Measurements from ENCODE around the gene ANKRD6.

The ANKRD6 gene

GRCh38 chr6:89566930-89567629, 134.1 kb downstream of the ANKRD6 start:
- no peak for DNase-seq

GRCh38 chr6:89567630-89568390, 134.9 kb downstream of the ANKRD6 start:
- no peak for DNase-seq

DNA sequence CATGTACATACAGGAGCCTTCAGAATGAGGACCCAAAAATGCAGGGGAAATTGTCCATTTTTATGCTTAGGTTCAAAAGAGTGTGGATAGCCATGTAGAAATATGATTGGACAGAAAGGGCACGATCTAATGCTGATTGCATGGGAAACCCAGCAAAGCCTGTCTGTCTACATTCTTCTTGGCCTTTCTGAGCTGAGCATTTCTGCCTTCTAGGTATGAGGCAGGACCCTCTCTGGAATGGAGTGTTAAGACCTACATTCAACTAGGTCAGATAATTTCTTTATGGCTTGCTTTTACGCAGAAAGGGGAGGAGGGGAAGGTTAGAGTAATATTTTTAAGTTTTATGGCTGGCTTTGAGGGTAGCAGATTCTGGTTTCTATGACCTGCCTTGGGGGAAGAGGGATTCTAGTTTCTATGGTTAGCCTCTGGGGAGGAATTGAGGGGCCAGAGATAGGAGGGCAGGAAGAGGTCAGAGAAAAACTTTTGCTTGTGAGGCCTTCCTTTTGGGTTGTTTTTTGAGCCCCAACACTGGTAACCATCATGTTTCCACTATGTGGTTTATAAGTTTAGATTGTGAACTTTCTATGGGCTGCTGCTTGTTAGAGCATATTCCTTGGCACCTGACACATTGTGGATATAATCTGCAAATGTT, 142.1 kb downstream of the ANKRD6 start:
- DNase-seq: no peak

GRCh38 chr6:89575562-89575960, 142.6 kb downstream of the ANKRD6 start:
- no peak for DNase-seq

- no peak for DNase-seq
Observed at GRCh38 chr6:89580997-89581666, 148.2 kb downstream of the ANKRD6 start.

DNA sequence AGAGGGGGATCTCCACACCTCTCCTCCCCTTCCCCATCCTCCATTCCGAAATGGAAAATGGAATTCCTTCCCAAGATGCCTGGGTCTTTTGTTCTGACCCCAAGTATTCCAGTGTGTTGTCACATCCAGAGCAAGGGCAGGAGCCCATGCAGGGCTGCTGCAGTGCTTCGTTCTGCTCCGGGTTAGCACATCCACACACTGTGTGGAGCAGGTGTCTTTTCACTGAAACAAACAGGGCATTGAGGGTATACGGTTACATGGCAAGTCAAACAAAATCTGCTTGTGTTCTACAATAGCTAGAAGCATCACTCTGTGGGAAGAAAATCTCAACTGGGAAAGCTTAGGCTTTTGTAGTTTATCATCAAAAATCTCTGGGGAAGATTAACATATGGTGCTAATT, 148.7 kb downstream of the ANKRD6 start:
- DNase-seq: no peak

- DNase-seq: no peak
Observed at GRCh38 chr6:89582669-89583325, 149.8 kb downstream of the ANKRD6 start.

- DNase-seq: no peak
Observed at GRCh38 chr6:89583559-89583958, 150.6 kb downstream of the ANKRD6 start.

GRCh38 chr6:89584539-89584938, 151.6 kb downstream of the ANKRD6 start:
- DNase-seq: no peak

GRCh38 chr6:89585154-89585553, 152.2 kb downstream of the ANKRD6 start:
- no peak for DNase-seq

GRCh38 chr6:89589297-89590025, 156.5 kb downstream of the ANKRD6 start:
- no peak for DNase-seq

GRCh38 chr6:89590133-89590532, 157.2 kb downstream of the ANKRD6 start:
- no peak for DNase-seq

DNA sequence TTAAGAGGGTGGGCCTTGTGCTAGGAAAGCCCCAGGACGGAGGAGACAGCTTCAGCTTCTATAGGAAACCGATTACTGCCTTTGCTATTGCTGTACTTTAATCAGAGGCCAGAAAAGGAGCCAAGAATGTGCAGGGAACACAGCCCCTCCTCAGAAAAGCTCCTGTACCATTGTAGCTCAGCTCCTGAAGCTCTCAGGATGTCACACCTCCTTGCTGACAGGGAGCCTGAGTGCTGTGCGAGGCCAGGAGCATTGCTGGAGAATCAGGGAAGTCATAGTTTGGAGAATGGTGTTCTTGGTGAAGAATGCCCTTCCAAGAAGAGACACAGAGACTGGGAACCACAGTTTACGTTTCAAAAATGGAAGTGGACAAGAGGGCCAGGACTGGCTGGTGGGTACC, 158.8 kb downstream of the ANKRD6 start:
- DNase-seq: no peak

DNA sequence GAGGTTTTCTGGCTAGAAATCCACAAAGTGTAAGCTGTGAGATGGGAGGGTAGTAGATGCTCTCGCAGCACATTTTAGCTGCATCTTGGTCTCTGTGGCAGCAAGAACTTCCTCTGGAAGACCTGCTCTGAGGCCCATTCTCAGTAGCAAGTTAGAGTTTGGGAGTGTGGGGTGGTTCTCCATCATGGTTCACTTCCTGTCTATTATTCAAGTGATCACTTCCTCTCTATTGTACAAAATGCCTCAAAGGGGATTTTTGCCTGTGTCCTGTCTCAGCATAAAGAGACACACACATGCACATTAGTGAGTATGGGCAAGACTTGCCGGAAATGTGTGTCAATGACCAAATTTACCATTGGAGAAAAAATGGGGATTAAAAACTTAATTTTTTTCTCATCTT, 163.1 kb downstream of the ANKRD6 start:
- no peak for DNase-seq

DNA sequence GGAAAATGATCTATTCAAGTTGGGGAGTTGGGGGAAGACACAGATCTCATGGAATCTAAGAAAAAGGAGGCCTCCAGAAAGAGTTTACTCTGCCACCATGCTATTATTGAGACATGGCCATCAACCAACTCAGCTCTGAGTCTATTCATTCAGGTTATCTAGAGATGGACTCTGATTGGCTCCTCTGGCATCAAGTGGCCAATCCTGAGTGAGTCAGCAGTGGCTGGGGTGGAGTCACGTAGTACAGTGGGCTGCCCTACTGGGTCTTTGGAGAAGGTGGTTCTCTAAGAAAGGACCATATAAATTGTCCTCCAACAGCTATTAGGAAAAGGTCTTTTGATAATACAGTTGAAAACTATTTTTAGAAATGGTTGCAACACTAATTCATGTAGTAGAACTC, 163.5 kb downstream of the ANKRD6 start:
- DNase-seq: no peak

- DNase-seq: no peak
Observed at GRCh38 chr6:89597372-89597771, 164.4 kb downstream of the ANKRD6 start.

DNA sequence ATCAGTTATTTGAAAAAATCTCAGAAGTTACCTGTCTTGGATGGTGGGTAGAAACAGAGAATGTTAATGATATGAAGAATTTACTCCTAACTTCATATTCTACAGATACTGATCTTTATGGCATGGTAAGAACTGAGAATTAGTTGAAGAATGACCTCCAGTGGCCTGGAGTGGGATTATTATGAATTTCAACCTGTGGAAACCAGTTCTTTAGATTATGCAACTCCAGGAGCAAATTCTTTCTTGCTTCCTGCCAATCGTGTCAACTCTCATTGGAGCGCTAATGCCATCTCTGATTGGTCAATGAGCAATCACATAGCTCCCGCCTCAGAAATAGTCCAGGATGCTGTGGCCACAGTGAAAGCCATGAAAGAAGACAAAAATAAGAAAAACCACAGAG, 165.0 kb downstream of the ANKRD6 start:
- DNase-seq: no peak

DNA sequence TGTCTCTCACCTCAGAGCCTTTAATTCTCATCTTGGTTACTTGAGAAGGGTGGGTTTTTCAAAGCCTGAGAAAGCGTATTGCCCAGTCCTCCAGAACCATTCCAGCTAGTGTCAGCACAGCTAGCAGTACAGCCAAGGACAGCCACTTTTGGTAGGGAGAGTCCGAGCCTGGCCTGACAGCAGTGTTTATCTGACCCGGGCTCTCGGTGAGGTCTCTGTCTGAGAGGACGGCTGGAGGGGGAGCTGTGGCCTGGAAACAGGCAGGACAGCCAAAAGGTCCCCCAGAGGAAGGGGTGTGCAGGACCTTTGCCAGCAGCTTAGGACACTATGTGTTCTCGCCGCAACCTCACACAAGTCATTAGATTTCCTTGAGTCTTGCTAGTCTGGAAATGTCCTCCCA, 166.8 kb downstream of the ANKRD6 start:
- no peak for DNase-seq

DNA sequence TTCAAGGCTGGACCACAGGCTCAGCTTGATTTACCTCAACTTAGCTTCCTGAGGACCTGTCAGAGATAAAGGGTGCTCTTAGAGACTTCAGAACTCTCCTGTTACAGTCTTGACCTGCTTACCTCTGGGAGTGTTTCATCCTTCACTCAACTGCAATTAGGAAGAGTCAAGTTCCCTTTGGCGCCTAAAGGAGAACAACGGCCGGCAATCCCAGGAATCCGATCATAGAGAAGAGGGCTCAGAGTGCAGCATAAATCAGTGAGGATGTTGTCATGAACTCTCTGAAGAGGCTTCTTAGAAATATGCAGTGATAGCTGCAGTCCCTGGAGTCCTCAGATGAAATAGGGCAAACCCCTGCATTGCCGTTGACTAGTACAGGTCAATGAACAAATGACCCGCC, 169.2 kb downstream of the ANKRD6 start:
- DNase-seq: no peak

GRCh38 chr6:89604653-89605052, 171.7 kb downstream of the ANKRD6 start:
- no peak for DNase-seq

- DNase-seq: no peak
Observed at GRCh38 chr6:89605861-89606260, 172.9 kb downstream of the ANKRD6 start.

- peak; percentile 74 to 76 for DNase-seq
Observed at GRCh38 chr6:89610149-89610642, 177.2 kb downstream of the ANKRD6 start.
